Measurements from ENCODE around the gene REG1B. TPM values are rescaled to one million over a fixed set of nuclear protein-coding genes. Genes with fewer than 3 reads are reported as not detected.

REG1B gene
- total and polyA plus RNA-seq, 2 donors (not counting 3 experiments of a cell fraction or from before 2014, with no cell fraction given), result not detected

DNA sequence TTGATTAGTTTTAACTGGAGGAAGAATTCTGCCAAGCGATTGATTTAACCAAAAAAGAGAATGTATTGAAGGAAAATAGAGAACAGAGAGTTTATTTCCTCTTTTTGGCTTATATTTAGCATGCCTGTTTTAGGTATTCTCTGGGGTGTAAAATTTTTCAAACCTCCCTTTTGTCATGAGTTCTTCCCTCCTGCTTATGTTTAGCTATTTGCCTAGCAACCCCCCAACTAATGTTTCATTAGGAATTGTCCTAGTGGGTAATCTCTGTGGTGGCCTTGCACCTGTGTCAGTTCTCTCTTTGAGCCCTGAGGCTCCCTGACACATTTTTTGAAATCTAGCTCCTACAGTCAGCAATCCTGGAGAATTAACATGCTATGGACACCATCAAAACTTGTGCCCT, 12.5 kb upstream of the REG1B start:
- intact Hi-C loops (cut with micrococcal nuclease) (no loop called here), dilution Hi-C loops (cut with MboI; ENCODE audit: extremely low pct_ligation_motif_present, low sequenced_read_pairs) (no loop called here)
- Histone ChIP-seq H4K20me1 (replicated peaks; ENCODE audit: control insufficient read depth, extremely low read depth, insufficient read depth, low read length) (no peaks in the 10 kb centered on the region), H3K27ac (ENCODE audit: insufficient read depth, low read depth, low read length) (no peak overlapping the region), H3K4me1 (ENCODE audit: control insufficient read depth, extremely low read depth, insufficient read depth, low read length) (no peaks in the 10 kb centered on the region), H3K9me1 (replicated peaks; ENCODE audit: control insufficient read depth, extremely low read depth, insufficient read depth, low read length) (no peaks in the 10 kb centered on the region), H2AFZ (ENCODE audit: low read depth, low read length) (no peak overlapping the region), H3K79me2 (ENCODE audit: control insufficient read depth, insufficient read depth, low read length) (no peaks in the 10 kb centered on the region), H3K27me3 (ENCODE audit: control insufficient read depth in 2 of 2, insufficient read depth in 2 of 2, low read length in 2 of 2) (no peaks in the 10 kb centered on the region), H3K4me2 (ENCODE audit: insufficient read depth, low read length) (no peak overlapping the region), H3K4me3 (replicated peaks in 1 of 3; ENCODE audit: insufficient read depth in 1 of 3, low read depth in 1 of 3, low read length in 3 of 3) (no peak overlapping the region), H3K9me3 (replicated peaks; ENCODE audit: control insufficient read depth, insufficient read depth, low read length) (peaks cover 7% of the 10 kb centered on the region), H3K36me3 (ENCODE audit: control insufficient read depth in 2 of 2, extremely low read depth in 1 of 2, insufficient read depth in 2 of 2, low read length in 2 of 2) (no peaks in the 10 kb centered on the region), H3K9ac (replicated peaks; ENCODE audit: extremely low read depth, insufficient read depth, low read length) (no peak overlapping the region)
- ChIA-PET CTCF (no interaction called here), POLR2A (no interaction called here)
- DNase-seq (ENCODE audit: low read depth, low spot score), result no peak
- no TSS peak for BruUV-seq (replicated peaks)
- no peak for TF ChIP-seq FOS (IDR thresholded peaks at IDR 0.05; ENCODE audit: borderline replicate concordance, insufficient read depth, low read length)
- no peak for TF ChIP-seq JUN (IDR thresholded peaks at IDR 0.05; ENCODE audit: borderline replicate concordance, insufficient read depth, insufficient read length, low read depth)
- TF ChIP-seq POLR2A (IDR thresholded peaks at IDR 0.05; ENCODE audit: low read depth, low read length), result no peak
- no peak for TF ChIP-seq EZH2 (IDR thresholded peaks at IDR 0.05; ENCODE audit: borderline replicate concordance, low read depth, low read length, severe bottlenecking)
- TF ChIP-seq POLR2AphosphoS5 (IDR thresholded peaks at IDR 0.05; ENCODE audit: insufficient read depth, low read depth, low read length), result no peak
- TF ChIP-seq, protein P1, sequence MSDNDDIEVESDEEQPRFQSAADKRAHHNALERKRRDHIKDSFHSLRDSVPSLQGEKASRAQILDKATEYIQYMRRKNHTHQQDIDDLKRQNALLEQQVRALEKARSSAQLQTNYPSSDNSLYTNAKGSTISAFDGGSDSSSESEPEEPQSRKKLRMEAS (IDR thresholded peaks at IDR 0.05; ENCODE audit: insufficient read depth, insufficient read length), result no peak
- no peak for TF ChIP-seq GATA2 (IDR thresholded peaks at IDR 0.05; ENCODE audit: insufficient read depth, insufficient read length, low read depth, low read length)
- TF ChIP-seq, protein P2, sequence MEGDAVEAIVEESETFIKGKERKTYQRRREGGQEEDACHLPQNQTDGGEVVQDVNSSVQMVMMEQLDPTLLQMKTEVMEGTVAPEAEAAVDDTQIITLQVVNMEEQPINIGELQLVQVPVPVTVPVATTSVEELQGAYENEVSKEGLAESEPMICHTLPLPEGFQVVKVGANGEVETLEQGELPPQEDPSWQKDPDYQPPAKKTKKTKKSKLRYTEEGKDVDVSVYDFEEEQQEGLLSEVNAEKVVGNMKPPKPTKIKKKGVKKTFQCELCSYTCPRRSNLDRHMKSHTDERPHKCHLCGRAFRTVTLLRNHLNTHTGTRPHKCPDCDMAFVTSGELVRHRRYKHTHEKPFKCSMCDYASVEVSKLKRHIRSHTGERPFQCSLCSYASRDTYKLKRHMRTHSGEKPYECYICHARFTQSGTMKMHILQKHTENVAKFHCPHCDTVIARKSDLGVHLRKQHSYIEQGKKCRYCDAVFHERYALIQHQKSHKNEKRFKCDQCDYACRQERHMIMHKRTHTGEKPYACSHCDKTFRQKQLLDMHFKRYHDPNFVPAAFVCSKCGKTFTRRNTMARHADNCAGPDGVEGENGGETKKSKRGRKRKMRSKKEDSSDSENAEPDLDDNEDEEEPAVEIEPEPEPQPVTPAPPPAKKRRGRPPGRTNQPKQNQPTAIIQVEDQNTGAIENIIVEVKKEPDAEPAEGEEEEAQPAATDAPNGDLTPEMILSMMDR (IDR thresholded peaks at IDR 0.05; ENCODE audit: extremely low read depth in 1 of 2, insufficient read depth in 1 of 2, low read depth in 1 of 2, low read length in 2 of 2), result no peak
- no peak for TF ChIP-seq MYC (IDR thresholded peaks at IDR 0.05; ENCODE audit: low read depth, low read length)
- no peak for FAIRE-seq
